OCI-LY3 (cell line): ENCODE data around the gene TTLL11.

ENCODE experiments used
- EZH2phosphoT487 ChIP-seq: fragments of 200-600 bp; shearing (Covaris generic); IDR thresholded peaks from 2 replicates; pipeline ENCODE4 v1.6.1; 2018; ENCODE audit warnings: antibody characterized with exemption, mixed run types, low read depth
- TF ChIP-seq, protein P1 (sequence below): fragments of 200-600, 300-600 bp; sonication (generic); IDR thresholded peaks from 2 replicates; pipeline ENCODE4 v1.5.1; 2014; ENCODE audit warnings: antibody characterized with exemption, low read length, low read depth

DNA sequence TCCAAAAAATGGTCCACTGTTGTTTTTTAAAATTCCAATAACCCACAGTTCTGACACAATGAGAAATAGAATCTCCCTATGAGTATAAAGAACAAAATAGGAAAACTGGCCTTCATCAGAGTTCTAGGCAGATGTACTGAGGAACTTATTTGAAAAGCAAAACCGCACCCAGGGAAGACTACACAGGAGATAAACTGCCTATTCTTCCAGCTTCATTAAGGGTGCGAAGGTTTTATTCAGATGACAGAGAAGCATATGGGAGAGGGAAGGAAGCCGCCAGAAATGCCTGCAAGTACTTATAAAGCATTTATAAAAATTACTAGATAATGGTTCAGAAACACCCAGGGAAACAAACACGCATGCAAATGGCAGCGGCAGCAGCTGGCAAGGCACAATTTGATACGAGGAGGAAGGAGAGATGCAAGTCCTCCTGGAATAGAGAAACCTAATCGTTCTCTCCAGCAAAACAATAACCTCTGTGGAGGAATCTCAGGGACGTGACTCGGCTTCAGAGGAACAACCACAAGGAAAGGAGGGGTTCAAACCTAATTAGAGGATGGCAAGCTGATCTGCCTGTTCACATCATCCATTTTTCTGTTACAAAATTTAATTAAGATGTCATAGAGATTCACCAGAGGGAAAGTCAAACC, 9.0 kb downstream of the TTLL11 start:
- TF ChIP-seq, protein P1, sequence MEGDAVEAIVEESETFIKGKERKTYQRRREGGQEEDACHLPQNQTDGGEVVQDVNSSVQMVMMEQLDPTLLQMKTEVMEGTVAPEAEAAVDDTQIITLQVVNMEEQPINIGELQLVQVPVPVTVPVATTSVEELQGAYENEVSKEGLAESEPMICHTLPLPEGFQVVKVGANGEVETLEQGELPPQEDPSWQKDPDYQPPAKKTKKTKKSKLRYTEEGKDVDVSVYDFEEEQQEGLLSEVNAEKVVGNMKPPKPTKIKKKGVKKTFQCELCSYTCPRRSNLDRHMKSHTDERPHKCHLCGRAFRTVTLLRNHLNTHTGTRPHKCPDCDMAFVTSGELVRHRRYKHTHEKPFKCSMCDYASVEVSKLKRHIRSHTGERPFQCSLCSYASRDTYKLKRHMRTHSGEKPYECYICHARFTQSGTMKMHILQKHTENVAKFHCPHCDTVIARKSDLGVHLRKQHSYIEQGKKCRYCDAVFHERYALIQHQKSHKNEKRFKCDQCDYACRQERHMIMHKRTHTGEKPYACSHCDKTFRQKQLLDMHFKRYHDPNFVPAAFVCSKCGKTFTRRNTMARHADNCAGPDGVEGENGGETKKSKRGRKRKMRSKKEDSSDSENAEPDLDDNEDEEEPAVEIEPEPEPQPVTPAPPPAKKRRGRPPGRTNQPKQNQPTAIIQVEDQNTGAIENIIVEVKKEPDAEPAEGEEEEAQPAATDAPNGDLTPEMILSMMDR, result no peak
- no peak for TF ChIP-seq EZH2phosphoT487
